Measurements from ENCODE around the gene ZSCAN12.
"Not testable (repeated sequence)": the region's sequence is repeated elsewhere in the genome, so short reads cannot be mapped to it uniquely, and the experiment has no call there.

ZSCAN12 gene

GRCh38 chr6:28393912-28394662, 5.5 kb downstream of the ZSCAN12 start:
- DNase-seq, result peak in 1 of 2 donors; percentile 2

GRCh38 chr6:28390688-28391087, 8.9 kb downstream of the ZSCAN12 start:
- no peak for DNase-seq

- no peak for DNase-seq
Measured at GRCh38 chr6:28384143-28384533, 15.4 kb downstream of the ZSCAN12 start.

- DNase-seq, result peak; percentile 36 to 82
Measured at GRCh38 chr6:28383235-28384142, 16.1 kb downstream of the ZSCAN12 start.

GRCh38 chr6:28380381-28380780, 19.2 kb downstream of the ZSCAN12 start:
- no peak for DNase-seq

- no peak for DNase-seq
Measured at GRCh38 chr6:28378644-28379043, 20.9 kb downstream of the ZSCAN12 start.

- DNase-seq, result no peak
Measured at GRCh38 chr6:28377879-28378278, 21.7 kb downstream of the ZSCAN12 start.

- DNase-seq, result no peak
Measured at GRCh38 chr6:28373925-28374324, 25.6 kb downstream of the ZSCAN12 start.

- no peak for DNase-seq
Measured at GRCh38 chr6:28371706-28372451, 27.7 kb downstream of the ZSCAN12 start.

GRCh38 chr6:28371280-28371679, 28.3 kb downstream of the ZSCAN12 start:
- DNase-seq, result no peak

- DNase-seq, result no peak
Measured at GRCh38 chr6:28370440-28370839, 29.1 kb downstream of the ZSCAN12 start.

GRCh38 chr6:28369463-28369862, 30.1 kb downstream of the ZSCAN12 start:
- DNase-seq, result no peak

GRCh38 chr6:28368522-28368921, 31.0 kb downstream of the ZSCAN12 start:
- DNase-seq, result no peak

- DNase-seq, result not testable (repeated sequence)
Measured at GRCh38 chr6:28365590-28365989, 34.0 kb downstream of the ZSCAN12 start.

GRCh38 chr6:28360961-28361360, 38.6 kb downstream of the ZSCAN12 start:
- no peak for DNase-seq

- DNase-seq, result not testable (repeated sequence)
Measured at GRCh38 chr6:28359562-28359961, 40.0 kb downstream of the ZSCAN12 start.

- DNase-seq, result no peak
Measured at GRCh38 chr6:28357036-28357435, 42.5 kb downstream of the ZSCAN12 start.

GRCh38 chr6:28356666-28357020, 42.9 kb downstream of the ZSCAN12 start:
- DNase-seq, result no peak

- DNase-seq, result peak; percentile 61 to 80
Measured at GRCh38 chr6:28355743-28356665, 43.5 kb downstream of the ZSCAN12 start.

GRCh38 chr6:28354688-28355554, 44.6 kb downstream of the ZSCAN12 start:
- no peak for DNase-seq
